Fibroblast of mammary gland (primary cell): ENCODE data around the gene CCNI2.

ENCODE experiments used
- DNase-seq: peaks from one replicate; pipeline ENCODE4 v3.0.0-alpha.2; 2010; ENCODE audit warnings: low read depth
- H3K4me3 ChIP-seq: 2 replicates; pipeline ENCODE4 v1.5.1; 2011; ENCODE audit warnings: low read depth, mild to moderate bottlenecking, low read length, moderate library complexity; ENCODE audit not compliant: control insufficient read depth
- TF ChIP-seq, protein P1 (sequence below): conservative IDR thresholded peaks from 2 replicates; pipeline ENCODE4 v1.5.1; 2011; ENCODE audit warnings: low read depth, low read length, inconsistent platforms; ENCODE audit not compliant: control insufficient read depth, insufficient read depth

CCNI2 gene

DNA sequence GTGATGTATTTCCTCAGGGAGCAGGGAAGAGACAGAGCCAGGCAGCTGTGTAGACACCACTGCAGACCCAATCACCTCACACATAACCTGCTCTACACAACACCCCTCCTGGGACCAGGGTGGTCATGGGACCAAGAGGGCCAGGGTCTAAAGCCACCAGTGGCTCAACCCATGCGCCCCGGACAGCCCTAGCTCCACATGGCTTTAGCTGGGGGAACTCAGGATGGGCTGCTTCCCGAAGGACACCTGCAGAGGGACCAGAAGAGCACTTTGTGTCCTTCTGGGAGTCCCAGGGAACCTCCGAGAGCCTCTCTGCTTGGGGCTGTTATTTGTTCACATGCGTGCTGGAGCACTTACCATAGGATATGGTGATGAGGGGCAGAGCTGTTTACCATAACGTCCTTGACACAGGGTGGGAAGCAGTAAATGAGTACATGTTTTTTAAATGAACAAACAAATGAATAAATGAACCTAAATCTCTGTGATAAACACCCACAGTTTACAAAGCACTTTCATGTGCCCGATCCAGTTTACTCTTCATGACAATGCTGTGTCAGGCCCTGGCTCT is 17.5 kb downstream of the CCNI2 start:
- TF ChIP-seq, protein P1, sequence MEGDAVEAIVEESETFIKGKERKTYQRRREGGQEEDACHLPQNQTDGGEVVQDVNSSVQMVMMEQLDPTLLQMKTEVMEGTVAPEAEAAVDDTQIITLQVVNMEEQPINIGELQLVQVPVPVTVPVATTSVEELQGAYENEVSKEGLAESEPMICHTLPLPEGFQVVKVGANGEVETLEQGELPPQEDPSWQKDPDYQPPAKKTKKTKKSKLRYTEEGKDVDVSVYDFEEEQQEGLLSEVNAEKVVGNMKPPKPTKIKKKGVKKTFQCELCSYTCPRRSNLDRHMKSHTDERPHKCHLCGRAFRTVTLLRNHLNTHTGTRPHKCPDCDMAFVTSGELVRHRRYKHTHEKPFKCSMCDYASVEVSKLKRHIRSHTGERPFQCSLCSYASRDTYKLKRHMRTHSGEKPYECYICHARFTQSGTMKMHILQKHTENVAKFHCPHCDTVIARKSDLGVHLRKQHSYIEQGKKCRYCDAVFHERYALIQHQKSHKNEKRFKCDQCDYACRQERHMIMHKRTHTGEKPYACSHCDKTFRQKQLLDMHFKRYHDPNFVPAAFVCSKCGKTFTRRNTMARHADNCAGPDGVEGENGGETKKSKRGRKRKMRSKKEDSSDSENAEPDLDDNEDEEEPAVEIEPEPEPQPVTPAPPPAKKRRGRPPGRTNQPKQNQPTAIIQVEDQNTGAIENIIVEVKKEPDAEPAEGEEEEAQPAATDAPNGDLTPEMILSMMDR: no peak
- H3K4me3 ChIP-seq: no peak overlapping the region
- DNase-seq: no peak

DNA sequence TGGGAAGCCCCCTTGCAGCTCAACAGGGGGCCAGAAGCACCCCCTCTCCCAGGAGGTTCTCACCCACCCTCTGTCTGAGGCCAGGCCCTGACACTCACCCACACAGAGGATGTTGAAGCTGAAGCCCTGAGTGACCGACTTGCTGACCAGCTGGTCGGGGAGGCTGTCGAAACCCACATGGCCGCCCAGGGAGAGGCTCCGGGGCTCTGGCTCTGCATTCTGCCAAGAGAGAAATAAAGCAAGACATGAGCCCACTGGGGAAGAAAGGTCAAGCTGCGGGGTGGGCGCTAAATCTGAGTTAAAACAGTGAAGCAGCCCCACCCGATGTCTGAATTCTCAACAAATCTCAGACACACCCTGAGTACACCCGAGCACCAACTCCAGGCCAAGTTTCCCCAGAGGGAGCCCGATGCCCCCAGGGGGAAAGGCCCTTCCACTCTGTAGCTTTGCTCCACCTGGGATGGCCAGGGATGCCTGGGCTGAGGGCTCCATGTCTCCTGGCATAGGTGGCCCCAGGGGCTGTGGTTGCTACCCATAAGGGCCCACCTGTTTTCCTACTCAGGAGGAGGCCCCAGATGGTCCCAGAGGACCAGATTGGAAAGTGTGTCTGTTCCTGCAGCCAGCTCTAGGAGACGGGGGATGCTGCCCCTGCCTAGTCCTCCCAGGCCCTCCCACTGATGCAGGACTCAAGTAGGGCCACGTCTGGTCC is 18.2 kb downstream of the CCNI2 start:
- DNase-seq: no peak
- H3K4me3 ChIP-seq: no peak overlapping the region
- TF ChIP-seq, protein P1: no peak

DNA sequence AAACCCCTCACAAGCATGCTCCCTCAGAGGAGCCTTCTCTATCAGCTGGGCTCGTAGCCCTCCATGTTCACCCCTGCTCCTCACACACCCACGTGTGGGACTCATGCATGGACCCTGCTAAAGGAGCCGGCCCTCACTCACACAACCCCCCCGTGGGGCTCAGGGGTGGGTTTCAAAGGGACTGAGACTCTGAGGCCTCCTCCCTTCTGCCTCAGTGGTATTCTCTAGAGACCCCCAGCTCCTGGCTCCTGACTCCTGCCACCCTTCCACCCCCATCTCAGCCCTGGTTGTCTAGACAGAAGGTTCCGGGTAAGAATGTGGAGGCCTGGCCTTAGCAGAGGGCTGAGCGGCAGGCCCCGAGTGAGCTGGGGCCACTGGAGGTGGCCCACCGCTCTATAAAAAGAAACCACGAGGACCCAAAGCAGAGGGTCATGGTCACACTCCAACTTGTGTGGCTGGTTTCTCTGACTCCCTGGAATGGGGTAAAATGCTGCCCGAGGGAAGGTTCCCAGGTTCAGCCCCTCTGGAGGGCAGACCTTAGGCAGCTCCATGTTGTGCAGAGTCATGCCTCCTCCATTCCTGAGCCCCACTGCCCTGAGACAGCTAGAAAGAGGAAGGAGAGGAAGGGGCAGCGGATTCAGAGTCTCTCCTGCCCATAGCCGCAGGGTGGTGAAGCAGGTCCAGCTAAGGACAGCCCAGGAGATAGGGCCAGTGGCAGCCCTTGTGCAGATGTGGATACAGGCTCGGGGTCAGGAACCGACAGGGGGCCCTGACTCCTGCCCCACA is 19.0 kb downstream of the CCNI2 start:
- H3K4me3 ChIP-seq: no peak overlapping the region
- DNase-seq: no peak
- TF ChIP-seq, protein P1: no peak

DNA sequence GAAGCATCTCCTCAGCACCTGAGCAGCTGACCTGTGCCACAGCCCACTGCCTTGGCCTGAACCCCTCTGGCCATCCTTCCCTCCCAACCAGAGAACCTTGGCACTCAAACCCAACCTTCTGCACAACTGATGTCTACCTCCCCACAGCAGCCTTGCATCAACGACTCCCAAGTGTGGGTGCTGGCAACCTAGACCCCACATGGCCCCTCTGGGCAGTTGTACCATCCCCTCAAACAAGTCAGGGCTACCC is 19.5 kb downstream of the CCNI2 start:
- no peak overlapping the region for H3K4me3 ChIP-seq
- no peak for DNase-seq
- TF ChIP-seq, protein P1: no peak

DNA sequence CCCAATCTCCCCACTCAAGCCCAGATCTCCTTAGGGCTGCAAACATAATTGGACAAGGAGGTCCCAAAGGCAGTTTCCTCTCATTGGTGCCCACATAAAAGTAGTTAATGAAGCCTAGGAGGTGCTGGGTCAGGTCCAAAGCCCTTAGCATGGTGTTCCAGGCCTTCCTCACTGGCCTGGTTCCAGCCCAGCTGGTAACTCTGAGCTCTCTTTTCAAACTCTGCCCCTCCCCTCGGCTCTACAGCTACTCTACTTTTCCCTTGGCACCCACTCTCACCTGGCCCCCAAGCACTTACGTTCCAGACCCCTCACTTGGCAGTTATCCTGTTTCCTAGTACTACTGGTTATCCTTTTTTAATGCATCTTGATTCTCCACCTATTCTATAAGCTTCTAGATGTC is 19.9 kb downstream of the CCNI2 start:
- TF ChIP-seq, protein P1: no peak
- no peak for DNase-seq
- no peak overlapping the region for H3K4me3 ChIP-seq

DNA sequence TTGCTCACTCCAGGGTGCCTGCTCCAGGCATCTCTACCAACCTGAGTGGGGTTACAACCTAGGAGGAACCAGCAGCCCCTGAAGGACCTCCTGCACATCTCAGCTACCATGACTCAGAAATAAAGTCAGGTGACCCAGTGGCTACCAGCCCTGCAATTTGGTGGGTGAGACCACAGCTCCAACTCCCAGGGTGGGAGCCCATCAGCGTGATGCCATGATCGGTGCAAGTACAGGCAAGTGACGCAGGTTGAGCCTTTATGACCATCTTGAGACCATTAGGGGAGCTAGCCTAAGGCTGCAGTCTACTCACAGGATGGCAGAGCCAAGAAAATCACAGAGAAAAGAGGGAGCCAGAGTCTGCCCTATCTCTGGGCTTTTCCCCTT is 21.3 kb downstream of the CCNI2 start:
- TF ChIP-seq, protein P1: no peak
- H3K4me3 ChIP-seq: no peak overlapping the region
- DNase-seq: no peak
